ENCODE results near the gene NXPE3. TPM values are rescaled to one million over a fixed set of nuclear protein-coding genes. Genes with fewer than 3 reads are reported as not detected.

NXPE3 gene
- total and polyA plus RNA-seq, 9 of the 15 experiments (the other 6 are each of a cell fraction or from before 2014, with no cell fraction given): 0.25 to 2.5 (median 0.95) TPM

- WGBS (ENCODE audit: insufficient coverage, low coverage, missing lambda C conversion rate): 43% methylated on average over 9 of the region's 12 CpGs
- no peaks in the 10 kb centered on the region for H4K20me1 ChIP-seq (replicated peaks; ENCODE audit: control insufficient read depth, insufficient read depth, low read length)
- H2AFZ ChIP-seq (ENCODE audit: low read depth, low read length): no peak overlapping the region
- intact Hi-C loops (cut with micrococcal nuclease) (no loop called here), in situ Hi-C loops (cut with MboI) (no loop called here)
- peak; percentile 98 for ATAC-seq
- peak; percentile 84 for FAIRE-seq
- H3K36me3 ChIP-seq (ENCODE audit: control insufficient read depth, insufficient read depth, low read length): no peaks in the 10 kb centered on the region
- no peak overlapping the region for H3K4me2 ChIP-seq (ENCODE audit: insufficient read depth, low read length)
- peak; percentile 18 to 88 (median 46) for DNase-seq (ENCODE audit: extremely low read depth in 1 of 4, low spot score in 3 of 4)
- no peaks in the 10 kb centered on the region for H3K27me3 ChIP-seq (ENCODE audit: control insufficient read depth in 2 of 2, insufficient read depth in 2 of 2, low read length in 2 of 2)
- H3K9me3 ChIP-seq (replicated peaks; ENCODE audit: control insufficient read depth, insufficient read depth, low read depth, low read length): no peaks in the 10 kb centered on the region
- H3K27ac ChIP-seq (ENCODE audit: extremely low read depth, low read depth, low read length): no peak overlapping the region; the same call in 2 of the 3 replicates
- no peaks in the 10 kb centered on the region for H3K9me1 ChIP-seq (ENCODE audit: control insufficient read depth, insufficient read depth, low read length)
- no peak overlapping the region for H3K9ac ChIP-seq (ENCODE audit: insufficient read depth in 1 of 2, low read depth in 2 of 2, low read length in 2 of 2)
- H3K4me3 ChIP-seq: no peak overlapping the region
- no peaks in the 10 kb centered on the region for H3K79me2 ChIP-seq (ENCODE audit: control insufficient read depth, insufficient read depth, low read length)
- ChIA-PET CTCF (ENCODE audit: low intra/inter-chr PET ratio) (no interaction called here), POLR2A (interaction anchor here (0.8 to 1.2 kb wide), 4 partner anchors 10 to 19 kb away, joined by 3 to 8 read pairs (median 6); partner anchors contain the start of gene NFKBIZ)
- H3K4me1 ChIP-seq (replicated peaks in 1 of 2; ENCODE audit: control insufficient read depth in 2 of 2, insufficient read depth in 2 of 2, low read length in 2 of 2): peaks cover 0 to 8% of the 10 kb centered on the region in 2 experiments; a peak in 3 of 5 replicates
- no TSS peak for BruUV-seq (replicated peaks)
- TF ChIP-seq MEIS2 (IDR thresholded peaks at IDR 0.05; ENCODE audit: partially characterized antibody) (peak; percentile 56), TRIM24 (IDR thresholded peaks at IDR 0.05) (peak; percentile 88 to 91), ATF1 (CRISPR knock-in tag; IDR thresholded peaks at IDR 0.05) (no peak), ATF1 (tag; IDR thresholded peaks at IDR 0.05) (0 out of 2 replicates have a peak, but pooled peaks have one; percentile 21), RBM17 (IDR thresholded peaks at IDR 0.05; ENCODE audit: borderline replicate concordance, low read depth, low read length) (no peak), IRF9 (tag; IDR thresholded peaks at IDR 0.05) (no peak), TBL1XR1 (IDR thresholded peaks at IDR 0.05; ENCODE audit: low read length in 2 of 2) (peak; percentile 70 to 76; a peak in 3 of 4 replicates), PKNOX1 (IDR thresholded peaks at IDR 0.05) (peak; percentile 82), GMEB1 (CRISPR knock-in tag; IDR thresholded peaks at IDR 0.05) (no peak), DMBX1 (CRISPR knock-in tag; IDR thresholded peaks at IDR 0.05; ENCODE audit: borderline replicate concordance) (0 out of 2 replicates have a peak, but pooled peaks have one; percentile 54), FOXM1 (IDR thresholded peaks at IDR 0.05; ENCODE audit: low read depth) (peak; percentile 78; the same call in 1 of the 2 replicates), FOXM1 (CRISPR knock-in tag; IDR thresholded peaks at IDR 0.05; ENCODE audit: low read depth) (no peak), CREB1 (IDR thresholded peaks at IDR 0.05) (peak; percentile 52; the same call in 1 of the 2 replicates), CREB1 (CRISPR knock-in tag; IDR thresholded peaks at IDR 0.05) (no peak), SIX5 (IDR thresholded peaks at IDR 0.05; ENCODE audit: borderline replicate concordance in 1 of 2, insufficient read depth in 1 of 2, low read depth in 1 of 2, low read length in 2 of 2) (no peak), SMARCE1 (IDR thresholded peaks at IDR 0.05) (peak; percentile 63), ZEB2 (IDR thresholded peaks at IDR 0.05) (peak; percentile 74; the same call in 1 of the 2 replicates), CBX3 (IDR thresholded peaks at IDR 0.05; ENCODE audit: borderline replicate concordance in 1 of 2, low read length in 2 of 2) (peak in 1 of 2 experiments; percentile 77; a peak in 1 of 3 replicates), GATA2 (CRISPR knock-in tag; IDR thresholded peaks at IDR 0.05) (peak; percentile 85), ARID1B (IDR thresholded peaks at IDR 0.05) (peak; percentile 89)
Measured at GRCh38 chr3:101868534-101869464, 89.8 kb downstream of the NXPE3 start.

All from K562 (cell line).